Hematopoietic multipotent progenitor cell (in vitro differentiated cells): ENCODE results near the gene HOXB13. TPM values are rescaled to one million over a fixed set of nuclear protein-coding genes. Genes with fewer than 3 reads are reported as not detected.
A peak's percentile ranks its signal among the peaks of the same experiment; 100 is the strongest.
"Not testable (repeated sequence)": the region's sequence is repeated elsewhere in the genome, so short reads cannot be mapped to it uniquely, and the experiment has no call there.

ENCODE experiments used
- DNase-seq, 3 donors: peaks; one replicate each; pipeline ENCODE4 v3.0.0-alpha.2; 2011 to 2015; ENCODE audit warnings: low read depth in 2 of 3, low spot score in 2 of 3
- small RNA-seq: library from RNA; depleted of rRNA; stranded (forward); fragments of <200 nt; gene quantifications from one replicate; pipeline ENCODE3, GENCODE V24; 2012
- total RNA-seq: library from RNA; depleted of rRNA; stranded (reverse); fragments of >200 nt; gene quantifications from one replicate; pipeline ENCODE4 v1.2.3, GENCODE V29; 2012

Gene HOXB13
- total RNA-seq, 1 donor = not detected

- no peak for DNase-seq
Measured at GRCh38 chr17:48717367-48718226, 11.0 kb downstream of the HOXB13 start.

- not testable (repeated sequence) for DNase-seq
Measured at GRCh38 chr17:48716549-48716948, 12.0 kb downstream of the HOXB13 start.

GRCh38 chr17:48715496-48716399 lies 12.8 kb downstream of the HOXB13 start:
- DNase-seq = no peak

GRCh38 chr17:48711128-48711527 lies 17.4 kb downstream of the HOXB13 start:
- DNase-seq = no peak

- DNase-seq = no peak
Measured at GRCh38 chr17:48704361-48705248, 23.9 kb downstream of the HOXB13 start.

- DNase-seq = no peak
Measured at GRCh38 chr17:48701864-48702532, 26.6 kb downstream of the HOXB13 start.

- no peak for DNase-seq
Measured at GRCh38 chr17:48693178-48693577, 35.4 kb downstream of the HOXB13 start.

GRCh38 chr17:48692049-48692448 lies 36.5 kb downstream of the HOXB13 start:
- DNase-seq = no peak

- DNase-seq = no peak
Measured at GRCh38 chr17:48690655-48691054, 37.9 kb downstream of the HOXB13 start.

GRCh38 chr17:48681609-48682008 lies 46.9 kb downstream of the HOXB13 start:
- DNase-seq = no peak

GRCh38 chr17:48679385-48680096 lies 49.0 kb downstream of the HOXB13 start:
- no peak for DNase-seq

- DNase-seq = peak; percentile 47 to 75 (median 63)
Measured at GRCh38 chr17:48678141-48678971, 50.2 kb downstream of the HOXB13 start.

GRCh38 chr17:48676963-48677558 lies 51.5 kb downstream of the HOXB13 start:
- DNase-seq = no peak

Small RNA genes within 50 kb of the gene (small RNA-seq; reads per million reads assigned to genes)
- gene AC091179.2 = not detected
- not detected for gene COX6B1P2
- not detected for gene MIR3185
- not detected for gene RF02132
- gene RF02133 = not detected
- not detected for gene RN7SL125P

Other genes starting within 250 kb of the HOXB13 start
- gene HOXB1, start 197.7 kb downstream of the HOXB13 start, total RNA-seq = not detected
- gene HOXB2, start 183.6 kb downstream of the HOXB13 start, total RNA-seq = 10.8 TPM
- 6.5 TPM for gene HOXB4, start 150.4 kb downstream of the HOXB13 start, total RNA-seq
- gene HOXB3, start 138.5 kb downstream of the HOXB13 start, total RNA-seq = 20.5 TPM
- gene HOXB5, start 135.0 kb downstream of the HOXB13 start, total RNA-seq = 0.54 TPM
- 7.3 TPM for gene HOXB6, start 123.8 kb downstream of the HOXB13 start, total RNA-seq
- 0.54 TPM for gene HOXB7, start 117.7 kb downstream of the HOXB13 start, total RNA-seq
- not detected for gene HOXB8, start 113.5 kb downstream of the HOXB13 start, total RNA-seq
- gene HOXB9, start 102.4 kb downstream of the HOXB13 start, total RNA-seq = under 0.01 TPM
- not detected for gene PRAC1, start 6.2 kb downstream of the HOXB13 start, total RNA-seq
- gene PRAC2, start 5.6 kb downstream of the HOXB13 start, total RNA-seq = not detected
- 1.1 TPM for gene TTLL6, start 88.5 kb upstream of the HOXB13 start, total RNA-seq
- 75.7 TPM for gene CALCOCO2, start 102.3 kb upstream of the HOXB13 start, total RNA-seq
- 47.7 TPM for gene ATP5MC1, start 164.0 kb upstream of the HOXB13 start, total RNA-seq
- 59.2 TPM for gene UBE2Z, start 179.7 kb upstream of the HOXB13 start, total RNA-seq
- gene SNF8, start 216.1 kb upstream of the HOXB13 start, total RNA-seq = 43.4 TPM
- not detected for gene GIP, start 239.8 kb upstream of the HOXB13 start, total RNA-seq